ENCODE results near the gene KDM5C. TPM values are rescaled to one million over a fixed set of nuclear protein-coding genes. Genes with fewer than 3 reads are reported as not detected.

The KDM5C gene
- total RNA-seq, 2 experiments from 2014 or later: 94.3 to 99.4 TPM

DNA sequence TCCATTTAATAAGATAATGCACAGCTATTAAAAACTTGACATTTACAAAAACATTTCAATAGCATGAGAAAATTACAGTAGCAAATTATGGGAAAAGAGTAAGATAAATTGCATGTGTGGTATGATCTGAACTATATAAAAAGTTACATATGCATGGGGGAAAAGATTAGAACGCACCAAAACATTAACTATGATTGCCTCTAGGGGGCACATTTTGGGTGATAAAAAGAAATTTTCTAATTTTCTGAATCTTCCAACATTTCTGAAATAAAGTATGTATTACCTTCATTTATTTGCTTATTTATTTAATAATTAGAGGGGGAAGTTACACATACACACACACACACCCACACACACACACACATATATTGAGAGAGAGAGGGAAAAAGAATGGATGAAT is 19.6 kb upstream of the KDM5C start:
- Mint-ChIP-seq H3K36me3 (ENCODE audit: low read depth) (no peaks in the 10 kb centered on the region), H3K9me3 (no peaks in the 10 kb centered on the region), H3K4me1 (ENCODE audit: low read depth) (peaks cover 6% of the 10 kb centered on the region), H3K27me3 (no peaks in the 10 kb centered on the region), H3K4me3 (no peak overlapping the region), H3K27ac (no peak overlapping the region)
- DNase-seq: no peak
- ATAC-seq: no peak
- TF ChIP-seq, protein P1, sequence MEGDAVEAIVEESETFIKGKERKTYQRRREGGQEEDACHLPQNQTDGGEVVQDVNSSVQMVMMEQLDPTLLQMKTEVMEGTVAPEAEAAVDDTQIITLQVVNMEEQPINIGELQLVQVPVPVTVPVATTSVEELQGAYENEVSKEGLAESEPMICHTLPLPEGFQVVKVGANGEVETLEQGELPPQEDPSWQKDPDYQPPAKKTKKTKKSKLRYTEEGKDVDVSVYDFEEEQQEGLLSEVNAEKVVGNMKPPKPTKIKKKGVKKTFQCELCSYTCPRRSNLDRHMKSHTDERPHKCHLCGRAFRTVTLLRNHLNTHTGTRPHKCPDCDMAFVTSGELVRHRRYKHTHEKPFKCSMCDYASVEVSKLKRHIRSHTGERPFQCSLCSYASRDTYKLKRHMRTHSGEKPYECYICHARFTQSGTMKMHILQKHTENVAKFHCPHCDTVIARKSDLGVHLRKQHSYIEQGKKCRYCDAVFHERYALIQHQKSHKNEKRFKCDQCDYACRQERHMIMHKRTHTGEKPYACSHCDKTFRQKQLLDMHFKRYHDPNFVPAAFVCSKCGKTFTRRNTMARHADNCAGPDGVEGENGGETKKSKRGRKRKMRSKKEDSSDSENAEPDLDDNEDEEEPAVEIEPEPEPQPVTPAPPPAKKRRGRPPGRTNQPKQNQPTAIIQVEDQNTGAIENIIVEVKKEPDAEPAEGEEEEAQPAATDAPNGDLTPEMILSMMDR (IDR thresholded peaks at IDR 0.05): peak; percentile 17
- POLR2A ChIA-PET: no interaction called here
- CTCF ChIA-PET: interaction anchor here (0.9 to 1.5 kb wide), 5 partner anchors 8 to 58 kb away, joined by 3 to 5 read pairs (median 4); no protein-coding TSS in a partner anchor
- intact Hi-C loops (cut with micrococcal nuclease): no loop called here

- TF ChIP-seq, protein P1 (IDR thresholded peaks at IDR 0.05): no peak
- Mint-ChIP-seq H3K27ac (no peak overlapping the region), H3K9me3 (no peaks in the 10 kb centered on the region), H3K4me3 (no peak overlapping the region), H3K27me3 (no peaks in the 10 kb centered on the region), H3K4me1 (ENCODE audit: low read depth) (peaks cover 10% of the 10 kb centered on the region), H3K36me3 (ENCODE audit: low read depth) (no peaks in the 10 kb centered on the region)
- DNase-seq (no peak), ATAC-seq (no peak)
- CTCF ChIA-PET: no interaction called here
- POLR2A ChIA-PET: no interaction called here
- intact Hi-C loops (cut with micrococcal nuclease): no loop called here
These were observed 17.3 kb upstream of the KDM5C start for GRCh38 chrX:53242310-53242709.

- H3K27me3 Mint-ChIP-seq: no peaks in the 10 kb centered on the region
- DNase-seq (peak; percentile 25), ATAC-seq (peak; percentile 55)
- no peak overlapping the region for H3K27ac Mint-ChIP-seq
- ChIA-PET POLR2A (no interaction called here), CTCF (no interaction called here)
- TF ChIP-seq, protein P1 (IDR thresholded peaks at IDR 0.05): no peak
- H3K4me3 Mint-ChIP-seq: no peak overlapping the region
- H3K9me3 Mint-ChIP-seq: no peaks in the 10 kb centered on the region
- no peaks in the 10 kb centered on the region for H3K36me3 Mint-ChIP-seq (ENCODE audit: low read depth)
- intact Hi-C loops (cut with micrococcal nuclease): no loop called here
- peaks cover 10% of the 10 kb centered on the region for H3K4me1 Mint-ChIP-seq (ENCODE audit: low read depth)
These were observed 16.6 kb upstream of the KDM5C start for GRCh38 chrX:53241558-53241957.

DNA sequence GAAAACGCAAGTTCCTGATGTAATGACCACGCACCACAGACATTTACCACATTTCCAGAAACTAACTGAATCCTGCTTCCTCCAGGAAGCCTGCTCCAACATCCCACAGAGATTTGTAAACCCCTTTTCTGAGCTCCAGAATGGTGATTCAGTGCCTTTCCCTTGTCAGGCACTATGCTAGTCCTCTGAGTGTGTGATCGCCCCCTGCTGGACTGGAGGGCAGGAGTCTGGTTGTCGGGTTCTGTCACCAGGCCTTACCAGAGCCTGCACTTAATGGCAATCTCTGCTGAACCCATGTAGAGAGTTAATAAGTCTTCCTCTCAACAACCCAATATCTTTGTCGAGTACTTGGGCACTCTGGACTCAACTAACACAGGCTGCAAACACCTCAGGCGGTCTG is 14.5 kb upstream of the KDM5C start:
- Mint-ChIP-seq H3K4me3 (no peak overlapping the region), H3K4me1 (ENCODE audit: low read depth) (peaks cover 10% of the 10 kb centered on the region), H3K9me3 (no peaks in the 10 kb centered on the region), H3K27me3 (no peaks in the 10 kb centered on the region), H3K36me3 (ENCODE audit: low read depth) (no peaks in the 10 kb centered on the region), H3K27ac (no peak overlapping the region)
- TF ChIP-seq, protein P1 (IDR thresholded peaks at IDR 0.05): peak; percentile 15
- intact Hi-C loops (cut with micrococcal nuclease): no loop called here
- ATAC-seq (peak; percentile 86), DNase-seq (peak; percentile 71)
- ChIA-PET CTCF (interaction anchor here (0.6 to 1.5 kb wide), 10 partner anchors 8 to 243 kb away, joined by 3 to 6 read pairs (median 4); no protein-coding TSS in a partner anchor), POLR2A (interaction anchor here (1.3 kb wide), 1 partner anchor 14 kb away, joined by 7 read pairs; the partner anchor contains the start of gene KDM5C)

DNA sequence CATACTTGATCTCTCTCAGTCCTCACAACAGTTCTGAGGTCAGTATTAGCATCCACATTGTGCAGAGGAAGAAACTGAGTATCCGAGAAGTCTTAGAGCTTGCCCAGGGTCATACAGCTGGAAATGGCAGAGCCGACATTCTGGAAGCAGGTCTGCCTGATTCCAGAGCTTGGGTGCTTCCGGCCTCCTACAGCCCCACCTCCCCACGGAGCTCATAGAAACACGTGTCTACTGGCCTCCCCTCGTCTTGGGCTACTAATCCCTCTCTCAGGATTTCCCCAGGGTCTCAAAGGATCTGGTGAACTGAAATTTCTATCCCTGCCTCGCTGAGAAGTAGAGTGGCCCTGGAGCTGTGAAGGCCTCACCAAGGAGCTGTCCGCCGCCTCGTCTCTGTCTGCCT is 12.0 kb upstream of the KDM5C start:
- DNase-seq (no peak), ATAC-seq (no peak)
- Mint-ChIP-seq H3K9me3 (no peaks in the 10 kb centered on the region), H3K36me3 (ENCODE audit: low read depth) (no peaks in the 10 kb centered on the region), H3K4me1 (ENCODE audit: low read depth) (peaks cover 10% of the 10 kb centered on the region), H3K4me3 (no peak overlapping the region), H3K27me3 (no peaks in the 10 kb centered on the region), H3K27ac (no peak overlapping the region)
- ChIA-PET POLR2A (interaction anchor here (1.2 kb wide), 1 partner anchor 12 kb away, joined by 3 read pairs; no protein-coding TSS in a partner anchor), CTCF (interaction anchor here (1.0 kb wide), 1 partner anchor 47 kb away, joined by 3 read pairs; no protein-coding TSS in a partner anchor)
- TF ChIP-seq, protein P1 (IDR thresholded peaks at IDR 0.05): no peak
- intact Hi-C loops (cut with micrococcal nuclease): no loop called here
